ENCODE measurements around the gene NAALADL2.

DNA sequence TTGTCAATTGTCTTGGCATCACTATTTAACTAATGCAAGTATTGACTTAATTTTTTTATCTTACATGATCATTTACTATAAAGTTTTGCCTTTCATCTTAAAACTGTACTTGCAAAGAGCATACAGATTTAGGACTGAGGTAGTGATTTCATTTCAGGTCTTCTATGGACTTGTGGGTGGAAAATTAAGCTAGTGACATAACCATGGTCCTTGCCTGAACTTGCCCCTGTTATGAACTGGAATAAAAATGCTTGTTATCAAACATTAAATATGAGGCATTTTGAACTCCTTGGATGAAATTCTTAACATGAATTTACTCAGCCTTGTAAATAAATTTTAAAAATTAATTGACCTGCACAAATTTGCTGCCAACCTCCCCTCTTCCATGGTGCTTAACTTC, 712.0 kb downstream of the NAALADL2 start:
- TF ChIP-seq, protein P1, sequence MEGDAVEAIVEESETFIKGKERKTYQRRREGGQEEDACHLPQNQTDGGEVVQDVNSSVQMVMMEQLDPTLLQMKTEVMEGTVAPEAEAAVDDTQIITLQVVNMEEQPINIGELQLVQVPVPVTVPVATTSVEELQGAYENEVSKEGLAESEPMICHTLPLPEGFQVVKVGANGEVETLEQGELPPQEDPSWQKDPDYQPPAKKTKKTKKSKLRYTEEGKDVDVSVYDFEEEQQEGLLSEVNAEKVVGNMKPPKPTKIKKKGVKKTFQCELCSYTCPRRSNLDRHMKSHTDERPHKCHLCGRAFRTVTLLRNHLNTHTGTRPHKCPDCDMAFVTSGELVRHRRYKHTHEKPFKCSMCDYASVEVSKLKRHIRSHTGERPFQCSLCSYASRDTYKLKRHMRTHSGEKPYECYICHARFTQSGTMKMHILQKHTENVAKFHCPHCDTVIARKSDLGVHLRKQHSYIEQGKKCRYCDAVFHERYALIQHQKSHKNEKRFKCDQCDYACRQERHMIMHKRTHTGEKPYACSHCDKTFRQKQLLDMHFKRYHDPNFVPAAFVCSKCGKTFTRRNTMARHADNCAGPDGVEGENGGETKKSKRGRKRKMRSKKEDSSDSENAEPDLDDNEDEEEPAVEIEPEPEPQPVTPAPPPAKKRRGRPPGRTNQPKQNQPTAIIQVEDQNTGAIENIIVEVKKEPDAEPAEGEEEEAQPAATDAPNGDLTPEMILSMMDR (IDR thresholded peaks at IDR 0.05), result no peak
- no peak for TF ChIP-seq POLR2A (IDR thresholded peaks at IDR 0.05)

All from body of pancreas (tissue), 4 donors.